GM19395 (cell line): ENCODE data around the gene IFT88.

Experiments used
- ATAC-seq: cut with Tn5 transposase; IDR thresholded peaks from one replicate; pipeline ENCODE4 v1.9.1; 2021; ENCODE audit warnings: mild to moderate bottlenecking, moderate library complexity; ENCODE audit not compliant: unreplicated experiment

IFT88 gene

GRCh38 chr13:20711301-20712044 lies 144.5 kb downstream of the IFT88 start:
- no peak for ATAC-seq

GRCh38 chr13:20713014-20713376 lies 146.0 kb downstream of the IFT88 start:
- no peak for ATAC-seq

- no peak for ATAC-seq
These were observed 146.8 kb downstream of the IFT88 start for GRCh38 chr13:20713751-20714150.

- ATAC-seq, result no peak
These were observed 147.2 kb downstream of the IFT88 start for GRCh38 chr13:20714161-20714560.

- ATAC-seq, result no peak
These were observed 147.8 kb downstream of the IFT88 start for GRCh38 chr13:20714563-20715329.

- ATAC-seq, result no peak
These were observed 148.4 kb downstream of the IFT88 start for GRCh38 chr13:20715330-20715712.

- ATAC-seq, result no peak
These were observed 150.0 kb downstream of the IFT88 start for GRCh38 chr13:20716951-20717350.

GRCh38 chr13:20717581-20718542 lies 150.9 kb downstream of the IFT88 start:
- ATAC-seq, result no peak

GRCh38 chr13:20718958-20719566 lies 152.1 kb downstream of the IFT88 start:
- ATAC-seq, result no peak

- ATAC-seq, result no peak
These were observed 152.8 kb downstream of the IFT88 start for GRCh38 chr13:20719783-20720182.

- no peak for ATAC-seq
These were observed 153.5 kb downstream of the IFT88 start for GRCh38 chr13:20720499-20720898.

GRCh38 chr13:20721058-20721453 lies 154.1 kb downstream of the IFT88 start:
- no peak for ATAC-seq

- ATAC-seq, result no peak
These were observed 154.7 kb downstream of the IFT88 start for GRCh38 chr13:20721454-20722357.

- no peak for ATAC-seq
These were observed 160.9 kb downstream of the IFT88 start for GRCh38 chr13:20727856-20728255.

GRCh38 chr13:20728579-20729311 lies 161.8 kb downstream of the IFT88 start:
- no peak for ATAC-seq

- ATAC-seq, result no peak
These were observed 163.0 kb downstream of the IFT88 start for GRCh38 chr13:20729633-20730585.

GRCh38 chr13:20738616-20739015 lies 171.7 kb downstream of the IFT88 start:
- no peak for ATAC-seq

- ATAC-seq, result no peak
These were observed 173.1 kb downstream of the IFT88 start for GRCh38 chr13:20740021-20740420.
